ENCODE data around the gene FLNC.

The FLNC gene

GRCh38 chr7:128878226-128879105, 48.3 kb downstream of the FLNC start:
- DNase-seq (ENCODE audit: low spot score) (no peak), FAIRE-seq (no peak)

GRCh38 chr7:128879461-128879938, 49.3 kb downstream of the FLNC start:
- FAIRE-seq (no peak), DNase-seq (ENCODE audit: low spot score) (no peak)

DNA sequence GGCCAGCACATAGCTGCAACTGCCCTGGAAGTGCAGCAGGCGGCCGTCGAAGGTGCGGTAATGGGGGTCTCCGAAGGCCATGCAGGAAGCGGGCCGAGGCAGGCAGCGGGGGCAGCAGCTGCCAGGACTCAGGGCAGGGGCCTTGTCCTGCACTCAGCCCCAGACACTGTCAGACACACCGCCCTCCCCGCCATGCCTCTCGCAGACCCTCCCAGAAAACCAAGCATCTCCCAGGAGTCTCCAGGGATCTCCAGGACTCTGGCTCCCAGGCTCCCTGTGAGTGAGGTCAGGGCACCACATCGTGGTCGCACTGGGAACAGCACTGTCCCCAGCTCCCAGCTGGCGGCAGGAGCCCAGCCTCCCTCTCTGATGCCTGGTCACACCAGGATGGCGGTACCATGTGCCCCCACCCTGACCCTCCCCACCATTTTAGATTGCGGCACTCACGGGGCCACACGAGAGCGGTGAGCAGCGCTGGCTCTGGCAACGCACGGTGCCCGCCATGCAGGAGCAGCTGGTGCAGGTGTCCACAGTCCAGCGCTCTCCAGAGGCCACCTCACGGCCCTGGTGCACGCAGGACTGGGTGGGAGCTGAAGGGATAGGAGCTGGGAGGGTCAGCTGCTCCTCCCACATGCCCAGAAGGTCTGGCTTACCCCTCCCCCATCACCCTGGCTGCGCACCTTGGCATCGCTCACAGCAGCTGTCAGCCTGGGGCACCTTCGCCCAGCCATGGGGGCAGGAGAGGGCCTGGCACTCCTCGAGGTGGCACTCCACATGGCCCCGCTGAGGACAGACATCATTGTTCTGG, 49.9 kb downstream of the FLNC start:
- no peak for FAIRE-seq
- peak; percentile 78 for DNase-seq (ENCODE audit: low spot score)

DNA sequence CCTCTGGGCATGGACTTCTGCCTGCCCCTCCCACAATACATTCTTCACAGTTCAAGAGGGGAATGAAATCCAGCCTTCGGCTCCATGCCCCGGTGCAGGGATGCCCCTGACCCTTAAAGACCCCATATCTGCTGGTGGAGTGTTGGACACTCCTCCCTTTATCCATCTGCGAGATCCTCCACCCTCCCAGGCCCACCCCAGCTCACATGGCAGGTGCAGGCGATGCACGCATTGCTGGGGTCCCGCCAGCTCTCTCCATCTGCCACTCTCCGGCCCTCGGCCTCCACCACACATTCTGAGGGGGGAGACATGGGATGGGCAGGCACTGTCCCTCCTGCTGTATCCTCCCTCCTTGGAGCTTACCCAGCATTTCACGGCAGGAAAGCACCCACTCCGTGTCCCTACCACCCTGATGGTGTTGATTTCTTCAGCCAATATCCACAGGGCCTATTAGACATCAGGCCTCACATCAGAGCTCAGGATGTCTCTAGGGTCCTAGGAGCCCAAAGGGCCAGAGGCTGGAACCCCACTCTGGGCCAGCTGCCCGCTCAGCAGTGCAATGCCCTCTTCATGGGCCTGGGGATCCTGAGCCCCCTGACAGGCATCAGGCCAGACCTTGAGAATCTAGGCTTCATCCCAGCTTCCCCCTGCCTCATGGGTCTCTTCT, 50.7 kb downstream of the FLNC start:
- DNase-seq (ENCODE audit: low spot score) (no peak), FAIRE-seq (no peak)

GRCh38 chr7:128881458-128882125, 51.4 kb downstream of the FLNC start:
- no peak for DNase-seq (ENCODE audit: low spot score)
- no peak for FAIRE-seq

- FAIRE-seq, result no peak
These were observed 51.9 kb downstream of the FLNC start for GRCh38 chr7:128882134-128882533.

GRCh38 chr7:128883622-128884448, 53.6 kb downstream of the FLNC start:
- FAIRE-seq (no peak), DNase-seq (ENCODE audit: low spot score) (peak; percentile 83)

More at GRCh38 chr7:128882134-128882533, 51.9 kb downstream of the FLNC start:
- no peak for DNase-seq (ENCODE audit: low spot score)

DNA sequence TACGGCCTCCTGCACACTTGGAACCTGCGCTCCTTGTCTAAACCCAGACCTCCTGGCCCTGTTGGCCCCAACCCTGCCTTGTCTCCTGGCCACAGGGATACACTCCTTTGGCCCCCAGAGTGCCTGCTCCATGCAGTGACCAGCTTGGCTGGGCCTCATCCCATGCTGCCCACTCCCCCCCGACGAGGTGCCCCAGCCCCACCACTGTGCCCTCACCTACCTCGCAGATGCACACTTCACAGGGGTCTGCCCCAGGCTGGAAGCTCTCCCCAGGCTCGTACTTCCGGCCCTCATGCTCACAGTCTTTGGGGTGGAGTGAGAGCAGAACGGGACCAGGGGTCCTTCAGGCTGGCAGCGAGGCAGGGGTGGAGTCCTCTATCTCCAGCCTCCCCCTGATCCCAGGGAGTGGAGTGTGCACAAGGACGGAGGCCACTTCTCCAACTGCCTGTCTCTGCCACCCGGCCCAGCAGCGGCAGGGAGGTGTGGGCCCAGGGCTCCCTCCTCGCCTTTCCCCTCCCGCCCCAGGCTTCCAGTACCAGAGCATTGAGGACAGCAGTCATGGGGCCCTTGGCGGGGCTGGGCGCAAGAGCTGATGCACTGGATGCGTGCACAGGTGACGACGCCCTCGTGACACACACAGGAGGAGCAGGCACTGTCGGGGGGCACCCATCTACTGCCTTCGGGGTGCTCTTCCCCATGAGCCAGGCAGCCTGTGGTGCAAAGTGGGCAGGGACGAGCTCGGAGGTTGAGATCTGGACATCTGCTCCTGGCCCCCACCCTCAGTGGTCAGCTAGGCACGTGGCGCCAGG, 54.6 kb downstream of the FLNC start:
- no peak for DNase-seq (ENCODE audit: low spot score)

DNA sequence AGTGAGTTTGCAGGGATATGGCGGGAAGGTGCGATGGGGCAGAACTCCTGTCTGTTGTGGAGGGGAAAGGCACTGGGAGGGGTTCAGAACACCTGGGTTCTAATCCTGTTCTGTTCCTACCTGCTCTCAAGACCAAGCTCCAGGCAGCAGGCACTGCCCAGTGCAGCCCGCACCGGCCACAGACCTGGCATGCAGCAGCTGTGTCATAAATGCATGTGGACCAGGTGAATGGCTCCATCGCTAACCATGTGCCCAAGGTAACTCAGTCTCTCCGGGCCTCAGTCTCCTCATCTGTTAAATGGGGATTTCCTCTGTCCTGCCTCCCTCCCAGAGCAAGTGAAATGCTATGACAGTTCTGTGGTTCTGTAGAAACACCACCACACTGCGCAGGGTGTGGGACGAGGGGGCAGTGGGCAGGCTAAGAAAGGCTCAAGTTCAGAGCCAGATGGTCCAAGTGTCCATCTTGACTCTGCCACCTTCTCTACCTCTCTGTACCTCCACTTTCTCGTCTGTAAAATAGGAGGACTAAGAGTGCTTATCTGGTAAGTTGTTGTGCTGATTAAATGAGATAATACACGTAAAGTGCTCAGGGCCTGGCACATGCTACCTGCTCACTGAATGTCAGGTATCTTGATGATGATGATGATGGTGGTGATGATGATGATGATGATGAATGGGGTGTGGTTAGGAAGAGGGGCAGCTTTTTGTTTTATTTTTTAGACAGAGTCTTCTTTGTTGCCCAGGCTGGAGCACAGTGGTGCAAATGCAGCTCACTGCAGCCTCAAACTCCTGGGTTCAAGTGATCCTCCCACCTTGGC, 55.4 kb downstream of the FLNC start:
- FAIRE-seq (no peak), DNase-seq (ENCODE audit: low spot score) (no peak)

More for the DNA sequence above, 54.6 kb downstream of the FLNC start:
- FAIRE-seq, result no peak

- FAIRE-seq (no peak), DNase-seq (ENCODE audit: low spot score) (no peak)
These were observed 56.4 kb downstream of the FLNC start for GRCh38 chr7:128886391-128887168.

GRCh38 chr7:128887169-128888038, 57.2 kb downstream of the FLNC start:
- DNase-seq (ENCODE audit: low spot score) (no peak), FAIRE-seq (peak; percentile 86)

DNA sequence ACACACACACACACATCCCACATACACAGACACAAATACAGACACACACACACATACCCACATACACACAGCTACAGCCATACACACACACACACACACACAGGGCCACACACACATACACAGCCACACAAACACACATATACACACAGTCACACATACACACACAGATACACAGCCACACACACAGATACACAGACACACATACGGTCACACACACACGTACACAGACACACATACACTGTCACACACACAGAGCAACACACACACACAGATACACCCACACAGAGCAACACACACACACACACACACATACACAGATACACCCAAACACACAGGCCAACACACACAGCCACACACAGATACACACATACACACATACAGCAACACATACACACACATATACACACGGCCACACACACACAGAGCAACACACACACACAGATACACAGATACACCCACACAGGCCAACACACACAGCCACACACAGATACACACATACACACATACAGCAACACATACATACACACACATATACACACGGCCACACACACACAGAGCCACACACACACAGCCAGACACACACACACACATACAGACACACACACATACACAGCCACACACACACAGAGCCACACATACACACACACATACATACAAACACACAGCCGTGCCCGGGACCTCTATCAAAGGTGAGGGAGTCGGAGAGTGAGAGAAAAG, 58.0 kb downstream of the FLNC start:
- DNase-seq (ENCODE audit: low spot score), result no peak
- FAIRE-seq, result peak; percentile 96

DNA sequence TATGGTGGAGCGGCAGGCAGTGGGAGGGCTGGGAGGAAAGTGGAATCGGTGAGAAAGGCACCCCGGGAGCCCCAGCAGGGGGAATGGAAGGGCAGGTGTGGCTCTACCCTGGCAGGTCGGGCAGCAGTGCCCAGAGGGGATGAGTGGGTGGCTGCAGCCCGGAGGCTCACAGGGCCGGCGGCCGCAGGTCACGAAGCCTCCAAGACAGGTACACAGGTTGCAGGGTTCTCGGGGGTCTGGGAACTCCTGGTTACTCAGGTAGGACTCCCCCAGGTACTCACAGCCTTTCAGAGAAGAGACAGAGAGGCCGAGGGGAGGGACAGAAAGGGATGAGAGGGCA, 58.5 kb downstream of the FLNC start:
- no peak for FAIRE-seq

DNA sequence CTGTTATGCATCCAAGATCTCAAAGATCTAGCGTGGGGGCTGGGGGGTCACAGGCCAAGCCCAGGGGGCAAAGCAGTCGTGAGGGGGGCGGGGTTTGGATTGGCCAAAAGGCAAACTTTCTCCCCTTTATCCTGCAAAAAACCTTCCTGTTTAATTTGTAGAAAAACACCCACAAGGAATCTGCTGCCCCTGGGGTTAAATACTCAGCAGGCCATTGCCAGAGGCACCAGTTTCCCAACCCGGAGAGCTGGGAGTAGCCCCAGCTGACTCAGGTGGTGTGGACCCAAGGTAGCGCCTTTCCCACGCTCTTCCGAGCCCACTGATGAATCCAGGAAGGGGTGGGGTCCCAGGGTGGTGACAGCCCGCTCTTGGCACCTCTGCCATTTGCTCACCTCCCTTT, 58.9 kb downstream of the FLNC start:
- no peak for DNase-seq (ENCODE audit: low spot score)
- no peak for FAIRE-seq

More for the DNA sequence above, 58.5 kb downstream of the FLNC start:
- DNase-seq (ENCODE audit: low spot score), result no peak

GRCh38 chr7:128890306-128891109, 60.3 kb downstream of the FLNC start:
- no peak for FAIRE-seq
- peak; percentile 69 for DNase-seq (ENCODE audit: low spot score)
